Kidney epithelial cell (primary cell): Measurements from ENCODE around the gene DPM1. TPM values are rescaled to one million over a fixed set of nuclear protein-coding genes. Genes with fewer than 3 reads are reported as not detected.

Experiments
- DNase-seq: peaks from one replicate; pipeline ENCODE4 v3.0.0-alpha.2; 2010; ENCODE audit warnings: low read depth
- H3K27me3 ChIP-seq: 2 replicates; pipeline ENCODE4 v1.6.0; 2011; ENCODE audit warnings: low read length; ENCODE audit not compliant: control insufficient read depth, insufficient read depth
- H3K36me3 ChIP-seq: 2 replicates; pipeline ENCODE4 v1.5.1; 2011; ENCODE audit warnings: low read length; ENCODE audit not compliant: control insufficient read depth, insufficient read depth
- H3K4me3 ChIP-seq: 2 replicates; pipeline ENCODE4 v1.5.1; 2011; ENCODE audit warnings: low read depth, mild to moderate bottlenecking, control low read depth, low read length
- CTCF ChIP-seq: IDR thresholded peaks from 2 replicates; pipeline ENCODE4 v1.5.1; 2011; ENCODE audit warnings: mild to moderate bottlenecking, moderate library complexity, low read length, control low read depth, inconsistent platforms; ENCODE audit not compliant: insufficient read depth, poor library complexity, severe bottlenecking
- total RNA-seq: library from RNA; depleted of rRNA; stranded (reverse); fragments of >200 nt; gene quantifications from 2 replicates; pipeline ENCODE4 v1.2.3, GENCODE V29; 2015

Gene DPM1
- total RNA-seq, 1 donor from 2014 or later: 73.3 TPM

GRCh38 chr20:51001430-51002265 is 43.3 kb upstream of the DPM1 start:
- peaks cover 8% of the 10 kb centered on the region for H3K27me3 ChIP-seq
- no peak overlapping the region for H3K4me3 ChIP-seq
- H3K36me3 ChIP-seq: no peaks in the 10 kb centered on the region
- DNase-seq: no peak
- TF ChIP-seq CTCF: no peak

GRCh38 chr20:50999355-50999754 is 41.0 kb upstream of the DPM1 start:
- Histone ChIP-seq H3K4me3 (no peak overlapping the region), H3K36me3 (no peaks in the 10 kb centered on the region), H3K27me3 (peaks cover 8% of the 10 kb centered on the region)
- no peak for TF ChIP-seq CTCF
- no peak for DNase-seq

GRCh38 chr20:50996901-50997865 is 38.9 kb upstream of the DPM1 start:
- peak; percentile 18 for DNase-seq
- H3K36me3 ChIP-seq: no peaks in the 10 kb centered on the region
- no peak for TF ChIP-seq CTCF
- H3K27me3 ChIP-seq: peaks cover 6% of the 10 kb centered on the region
- H3K4me3 ChIP-seq: no peak overlapping the region

GRCh38 chr20:50995506-50995905 is 37.2 kb upstream of the DPM1 start:
- no peak for TF ChIP-seq CTCF
- Histone ChIP-seq H3K4me3 (no peak overlapping the region), H3K27me3 (peaks cover 4% of the 10 kb centered on the region), H3K36me3 (no peaks in the 10 kb centered on the region)
- no peak for DNase-seq

- no peak overlapping the region for H3K4me3 ChIP-seq
- H3K36me3 ChIP-seq: no peaks in the 10 kb centered on the region
- DNase-seq: no peak
- TF ChIP-seq CTCF: no peak
- no peaks in the 10 kb centered on the region for H3K27me3 ChIP-seq
These were observed 35.5 kb upstream of the DPM1 start for GRCh38 chr20:50993876-50994275.
